Common myeloid progenitor, CD34-positive (primary cell): ENCODE results near the gene PKN1. TPM values are rescaled to one million over a fixed set of nuclear protein-coding genes. Genes with fewer than 3 reads are reported as not detected.

Experiments
- CTCF ChIA-PET: fragments of 350-600 bp; sonication (Branson Sonifier 250); formaldehyde crosslinking; loops from one replicate; lab custom pipeline; 2021; ENCODE audit warnings: antibody characterized with exemption; lab: Charles Lee
- POLR2A ChIA-PET: fragments of 350-600 bp; sonication (Branson Sonifier 250); formaldehyde crosslinking; loops from one replicate; lab custom pipeline; 2021; ENCODE audit warnings: antibody characterized with exemption; lab: Charles Lee
- DNase-seq, 3 donors: peaks; one replicate each; pipeline versions ENCODE4 v3.0.0 to v3.0.0-alpha.2; 2013
- H3K27ac ChIP-seq, 2 experiments: 1 replicate in 1 of 2; 2 replicates in 1 of 2; pipeline ENCODE4 v1.7.0; 2013; ENCODE audit warnings: inconsistent platforms in 2 of 2, low read length in 2 of 2, mild to moderate bottlenecking in 2 of 2, low read depth in 1 of 2, moderate library complexity in 1 of 2; ENCODE audit not compliant: severe bottlenecking in 2 of 2, insufficient read depth in 1 of 2, poor library complexity in 1 of 2
- H3K27me3 ChIP-seq, 5 experiments: replicated peaks in 2 of 5; 1 replicate in 3 of 5; 2 replicates in 2 of 5; pipeline versions ENCODE4 v1.6.1 to v1.7.0; 2013; ENCODE audit warnings: low read length in 4 of 5, mild to moderate bottlenecking in 2 of 5, moderate library complexity in 2 of 5, inconsistent platforms in 1 of 5; ENCODE audit not compliant: insufficient read depth in 5 of 5, control insufficient read depth in 4 of 5
- H3K36me3 ChIP-seq, 4 experiments: 1 replicate in 2 of 4; 2 replicates in 2 of 4; pipeline versions ENCODE4 v1.6.1 to v1.7.0; 2013; ENCODE audit warnings: low read length in 3 of 4, control low read depth in 1 of 4, mild to moderate bottlenecking in 1 of 4; ENCODE audit not compliant: control insufficient read depth in 4 of 4, insufficient read depth in 4 of 4
- H3K4me1 ChIP-seq, 4 experiments: 1 replicate in 3 of 4; 2 replicates in 1 of 4; pipeline versions ENCODE4 v1.6.1 to v1.7.1; 2013; ENCODE audit warnings: low read length in 3 of 4, mild to moderate bottlenecking in 3 of 4, control low read depth in 1 of 4, inconsistent platforms in 1 of 4, moderate library complexity in 1 of 4; ENCODE audit not compliant: control insufficient read depth in 4 of 4, insufficient read depth in 4 of 4; ENCODE audit errors: control extremely low read depth in 1 of 4
- H3K4me3 ChIP-seq, 7 experiments: 1 replicate in 4 of 7; 2 replicates in 3 of 7; pipeline versions ENCODE4 v1.5.1 to v1.7.0; 2013; ENCODE audit warnings: mild to moderate bottlenecking in 7 of 7, low read length in 6 of 7, moderate library complexity in 6 of 7, inconsistent platforms in 2 of 7, low read depth in 2 of 7, control low read depth in 1 of 7; ENCODE audit not compliant: insufficient read depth in 4 of 7, control insufficient read depth in 1 of 7; ENCODE audit errors: extremely low read depth in 1 of 7
- H3K9me3 ChIP-seq, 5 experiments: 1 replicate in 4 of 5; 2 replicates in 1 of 5; pipeline versions ENCODE4 v1.6.1 to v1.7.1; 2013; ENCODE audit warnings: low read length in 4 of 5, mild to moderate bottlenecking in 2 of 5, inconsistent platforms in 1 of 5, low read depth in 1 of 5, moderate library complexity in 1 of 5; ENCODE audit not compliant: control insufficient read depth in 4 of 5, insufficient read depth in 2 of 5; ENCODE audit errors: control extremely low read depth in 1 of 5
- WGBS: methylation state at CpG from one replicate; pipeline ENCODE4 v1.1.5; 2013; ENCODE audit not compliant: insufficient coverage; 5-methylcytosine and 5-hydroxymethylcytosine counted together
- polyA plus RNA-seq: library from polyadenylated mRNA; unstranded; fragments of 120-200 nt; gene quantifications from one replicate; pipeline ENCODE4 v1.2.1, GENCODE V29; 2013

Gene PKN1
- 98.1 TPM for polyA plus RNA-seq

DNA sequence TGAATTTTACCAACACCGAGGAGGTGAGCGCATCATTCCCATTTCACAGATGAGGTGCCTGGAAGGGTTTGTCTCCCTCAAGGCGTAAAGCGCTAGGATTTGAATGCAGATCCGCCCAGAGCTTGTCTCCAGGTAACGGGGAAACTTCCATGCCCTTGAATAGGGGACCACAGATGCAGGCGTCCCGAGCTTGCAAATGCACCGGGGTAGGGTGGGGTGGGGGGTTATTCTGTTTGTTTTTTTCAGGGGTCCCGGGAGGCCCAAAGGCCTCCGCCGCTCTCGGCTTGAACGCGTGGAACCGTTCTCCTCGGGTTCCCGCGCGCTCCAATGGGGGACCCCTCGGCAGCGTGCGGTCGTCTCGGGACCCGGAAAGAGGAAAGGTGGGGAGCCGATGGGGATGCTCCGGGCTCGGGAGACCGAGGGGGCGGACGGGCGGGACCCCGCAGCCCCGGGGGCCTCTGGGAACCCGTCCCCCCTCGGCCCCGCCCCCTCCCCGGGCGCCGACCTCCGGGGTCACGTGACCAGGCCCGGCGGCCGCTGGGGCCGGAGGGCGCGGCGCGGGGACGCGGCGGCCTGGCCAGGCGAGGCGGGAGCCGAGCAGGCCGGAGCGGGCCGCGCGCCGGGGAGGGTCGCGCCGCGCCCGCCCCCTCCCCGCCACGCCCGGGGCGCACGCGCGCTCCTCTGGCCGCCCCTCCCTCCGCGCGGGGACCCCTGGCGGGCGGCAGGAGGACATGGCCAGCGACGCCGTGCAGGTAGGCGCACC, at the start of gene PKN1:
Gene PKN1, plus strand, starts transcription at position 516 of the 763 bp plus-strand sequence. Its CDS starts 216 bp downstream, at position 732.
- DNase-seq, result peak; percentile 45 to 56 (median 51)
- no peaks in the 10 kb centered on the region for H3K27me3 ChIP-seq
- peaks cover 0 to 33% (median 31%) of the 10 kb centered on the region in 4 experiments for H3K4me1 ChIP-seq
- POLR2A ChIA-PET, result interaction anchor here (0.6 kb wide), 1 partner anchor 52 kb away, joined by 4 read pairs; no protein-coding TSS in a partner anchor
- peak within 1 kb of the TSS; percentile 66 to 84 (median 79) for H3K4me3 ChIP-seq
- no peaks in the 10 kb centered on the region for H3K9me3 ChIP-seq
- WGBS, result 3% methylated on average over 52 of the region's 85 CpGs
- H3K36me3 ChIP-seq, result peaks cover 0 to 6% (median 1%) of the 10 kb centered on the region in 4 experiments
- CTCF ChIA-PET, result interaction anchor here (0.6 to 3.6 kb wide), 11 partner anchors 8 to 48 kb away, joined by 3 to 34 read pairs (median 5); partner anchors contain the start of gene DDX39A
- H3K27ac ChIP-seq, result peak within 1 kb of the TSS in 1 of 2 experiments; percentile 73

DNA sequence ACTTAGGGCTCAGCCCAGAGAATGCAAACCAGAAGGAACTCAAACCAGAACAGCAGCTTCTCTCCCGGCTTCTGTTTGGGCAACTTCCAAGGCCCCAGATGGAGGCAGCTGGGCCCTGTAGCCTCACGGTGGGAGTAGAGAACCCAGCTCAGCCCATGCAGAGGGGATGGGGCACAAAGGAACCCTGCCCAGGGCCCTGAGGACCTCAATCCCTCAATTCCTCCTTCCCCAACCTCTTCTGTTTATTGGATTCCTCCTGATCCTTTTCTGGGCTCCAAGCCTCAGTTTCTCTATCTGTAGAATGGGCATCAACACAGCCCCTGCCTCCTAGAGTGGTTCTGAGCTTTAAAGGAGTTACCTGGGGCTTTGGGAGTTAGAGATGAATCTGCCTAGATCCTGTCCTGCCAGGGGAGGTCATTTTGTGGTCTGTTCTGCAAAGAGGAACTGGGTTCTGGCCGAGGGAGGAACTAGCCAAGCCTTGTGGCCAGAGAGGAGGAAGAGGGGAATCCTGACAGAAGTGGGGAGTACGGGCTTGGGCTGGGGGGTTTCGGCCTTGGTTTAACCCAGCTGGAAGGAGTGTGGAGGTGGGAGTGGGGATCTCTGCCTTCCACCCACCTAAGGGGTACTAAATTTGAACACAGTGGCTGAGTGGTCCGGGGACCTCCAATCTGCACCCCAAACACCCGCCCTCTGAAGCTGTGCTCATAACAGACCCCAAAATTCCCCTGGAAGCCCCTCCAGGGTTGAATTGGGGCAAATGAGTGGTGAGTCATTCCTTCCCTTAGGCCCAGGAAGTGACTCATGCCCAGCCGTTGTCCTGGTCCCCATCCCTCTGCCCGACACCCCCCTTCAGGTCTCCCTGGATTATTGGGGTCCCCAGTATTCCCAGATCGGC, 49.2 kb upstream of the PKN1 start:
- H3K4me3 ChIP-seq, result peak overlapping the region; percentile 18 to 95 (median 58)

DNA sequence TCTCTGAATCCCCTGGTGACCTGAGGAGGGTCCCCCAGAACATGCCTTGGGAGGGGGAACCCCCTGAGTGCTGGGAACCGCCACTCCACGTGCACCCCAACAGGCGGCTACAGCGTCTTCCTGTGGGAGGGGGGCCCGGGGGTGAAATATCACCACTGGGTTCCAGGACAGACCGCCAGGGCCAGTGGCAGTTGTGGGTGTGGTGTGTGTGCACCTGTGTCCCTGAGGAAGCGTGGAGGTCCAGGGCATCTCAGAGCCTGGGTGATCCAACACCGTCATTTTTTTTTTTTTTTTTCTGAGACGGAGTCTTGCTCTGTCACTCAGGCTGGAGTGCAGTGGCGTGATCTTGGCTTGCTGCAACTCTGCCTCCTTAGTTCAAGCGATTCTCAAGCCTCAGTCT, 47.6 kb upstream of the PKN1 start:
- ChIA-PET CTCF (interaction anchor here (0.9 kb wide), 1 partner anchor 22 kb away, joined by 3 read pairs; no protein-coding TSS in a partner anchor), POLR2A (interaction anchor here (0.7 kb wide), 1 partner anchor 10 kb away, joined by 3 read pairs; no protein-coding TSS in a partner anchor)
- no peak for DNase-seq
- H3K27ac ChIP-seq, result peak overlapping the region; percentile 88 to 97
- no peaks in the 10 kb centered on the region for H3K9me3 ChIP-seq
- 5% methylated on average over 10 of the region's 11 CpGs for WGBS
- peak overlapping the region in 4 of 7 experiments; percentile 20 to 95 (median 46) for H3K4me3 ChIP-seq
- H3K4me1 ChIP-seq, result peaks cover 0 to 50% (median 44%) of the 10 kb centered on the region in 4 experiments
- no peaks in the 10 kb centered on the region for H3K27me3 ChIP-seq
- H3K36me3 ChIP-seq, result peaks cover 0 to 16% (median 4%) of the 10 kb centered on the region in 4 experiments

More for the DNA sequence above, 49.2 kb upstream of the PKN1 start:
- CTCF ChIA-PET, result interaction anchor here (1.1 to 2.6 kb wide), 5 partner anchors 11 to 23 kb away, joined by 4 to 9 read pairs (median 5); no protein-coding TSS in a partner anchor
- Histone ChIP-seq H3K9me3 (no peaks in the 10 kb centered on the region), H3K36me3 (peaks cover 0 to 8% (median 1%) of the 10 kb centered on the region in 4 experiments), H3K4me1 (peaks cover 0 to 64% (median 59%) of the 10 kb centered on the region in 4 experiments), H3K27me3 (no peaks in the 10 kb centered on the region), H3K27ac (peak overlapping the region; percentile 88 to 97)
- 3% methylated on average over 6 of the region's 10 CpGs for WGBS
- peak; percentile 65 to 88 (median 82) for DNase-seq
- POLR2A ChIA-PET, result interaction anchor here (0.6 to 2.2 kb wide), 4 partner anchors 9 to 1975 kb away, joined by 3 to 11 read pairs (median 5); no protein-coding TSS in a partner anchor

DNA sequence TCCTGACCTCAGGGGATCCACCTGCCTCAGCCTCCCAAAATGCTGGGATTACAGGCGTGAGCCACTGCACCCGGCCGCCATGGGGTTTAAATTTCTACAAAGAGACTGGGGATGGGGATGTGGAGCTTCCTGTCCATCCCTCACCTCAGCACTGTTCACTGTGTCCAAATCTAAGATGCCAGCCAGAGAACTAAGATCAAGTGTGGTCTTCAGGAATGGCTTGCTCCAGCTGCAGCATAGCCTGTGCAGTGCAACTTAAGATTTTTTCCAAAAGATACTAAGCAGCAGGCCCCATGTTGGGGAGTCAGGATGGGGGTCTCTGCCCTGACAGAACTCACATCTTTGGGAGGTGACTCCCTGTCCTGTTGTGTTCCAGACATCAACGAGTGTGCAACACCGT, 42.6 kb upstream of the PKN1 start:
- CTCF ChIA-PET, result interaction anchor here (3.1 kb wide), 1 partner anchor 14 kb away, joined by 12 read pairs; no protein-coding TSS in a partner anchor

DNA sequence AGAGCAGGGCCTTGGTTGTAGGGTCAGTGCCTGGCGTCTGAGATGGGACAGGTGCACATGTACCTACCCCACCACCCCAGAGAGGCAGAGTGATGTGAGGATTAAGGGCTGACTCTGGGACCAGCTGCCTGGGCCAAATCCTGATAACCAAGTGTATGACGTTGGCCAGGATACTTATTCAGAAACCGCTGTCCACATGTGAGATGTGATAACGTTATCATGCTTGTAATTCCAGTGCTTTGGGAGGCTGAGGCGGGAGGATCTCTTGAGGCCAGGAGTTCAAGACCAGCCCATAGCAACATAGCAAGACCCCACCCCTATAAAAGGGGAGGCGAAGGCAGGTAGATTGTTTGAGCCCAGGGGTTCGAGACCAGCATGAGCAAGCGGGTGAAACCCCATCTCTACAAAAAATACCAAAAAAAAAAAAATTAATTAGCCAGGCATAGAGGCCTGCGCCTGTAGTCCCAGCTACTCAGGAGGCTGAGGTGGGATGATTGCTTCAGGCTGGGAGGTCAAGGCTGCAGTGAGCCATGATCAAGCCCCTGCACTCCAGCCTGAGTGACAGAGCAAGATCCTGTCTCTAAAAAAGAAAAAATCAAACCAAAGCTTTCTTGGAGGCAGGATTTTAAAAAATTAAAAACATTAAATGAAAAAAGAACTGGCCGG, 41.8 kb upstream of the PKN1 start:
- Histone ChIP-seq H3K27ac (no peak overlapping the region), H3K27me3 (no peaks in the 10 kb centered on the region), H3K4me3 (no peak overlapping the region), H3K36me3 (peaks cover 10 to 68% (median 44%) of the 10 kb centered on the region in 4 experiments), H3K9me3 (no peaks in the 10 kb centered on the region), H3K4me1 (peaks cover 0 to 2% (median 0%) of the 10 kb centered on the region in 4 experiments)
- ChIA-PET POLR2A (no interaction called here), CTCF (interaction anchor here (0.6 to 3.1 kb wide), 3 partner anchors 13 to 1594 kb away, joined by 3 to 12 read pairs (median 3); no protein-coding TSS in a partner anchor)
- no peak for DNase-seq
- 96% methylated on average over 3 of the region's 10 CpGs for WGBS

More for the DNA sequence above, 42.6 kb upstream of the PKN1 start:
- no peaks in the 10 kb centered on the region for H3K9me3 ChIP-seq
- peaks cover 0 to 6% (median 5%) of the 10 kb centered on the region in 4 experiments for H3K4me1 ChIP-seq
- WGBS, result 97% methylated on average over 5 of the region's 5 CpGs
- H3K27ac ChIP-seq, result no peak overlapping the region
- H3K4me3 ChIP-seq, result no peak overlapping the region
- peaks cover 8 to 61% (median 37%) of the 10 kb centered on the region in 4 experiments for H3K36me3 ChIP-seq
- H3K27me3 ChIP-seq, result no peaks in the 10 kb centered on the region
- no peak for DNase-seq
- POLR2A ChIA-PET, result no interaction called here

DNA sequence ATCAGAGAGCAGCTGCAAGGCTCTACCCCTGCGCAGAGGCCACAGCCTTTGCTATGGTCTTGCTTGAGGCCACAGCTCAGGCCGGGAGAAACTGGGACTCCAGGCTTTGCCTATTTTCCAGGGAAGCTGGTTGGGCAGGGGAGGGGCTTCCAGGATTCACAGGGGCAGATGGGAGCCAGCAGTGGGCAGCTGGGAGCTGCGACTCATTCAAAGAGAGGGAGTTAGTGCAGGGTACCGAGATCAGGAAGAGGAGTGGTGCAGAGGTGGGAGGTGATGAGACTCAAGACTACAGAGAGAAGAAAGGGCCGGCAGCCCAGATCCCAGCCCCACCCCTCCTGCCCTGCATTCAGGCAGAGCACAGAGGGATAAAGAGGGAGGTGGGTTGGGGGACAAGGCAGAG, 39.8 kb upstream of the PKN1 start:
- Histone ChIP-seq H3K4me3 (no peak overlapping the region), H3K4me1 (peaks cover 0 to 2% (median 0%) of the 10 kb centered on the region in 4 experiments), H3K27ac (no peak overlapping the region), H3K36me3 (peaks cover 10 to 77% (median 47%) of the 10 kb centered on the region in 4 experiments), H3K27me3 (no peaks in the 10 kb centered on the region), H3K9me3 (no peaks in the 10 kb centered on the region)
- WGBS, result 94% methylated on average over 4 of the region's 5 CpGs
- POLR2A ChIA-PET, result interaction anchor here (0.6 to 1.3 kb wide), 3 partner anchors 9 to 32 kb away, joined by 3 to 6 read pairs (median 5); partner anchors contain the start of gene ADGRE5
- CTCF ChIA-PET, result interaction anchor here (3.1 kb wide), 1 partner anchor 11 kb away, joined by 12 read pairs; no protein-coding TSS in a partner anchor
- no peak for DNase-seq
